SU-DHL-6 (cell line): ENCODE measurements around the gene CCDC152.

Source experiments
- H2AFZ ChIP-seq: fragments of 200-600 bp; sonication (generic); 2 replicates; pipeline ENCODE4 v1.6.1; 2014; ENCODE audit warnings: low read depth, mild to moderate bottlenecking, moderate library complexity, mixed read lengths, antibody characterized with exemption, low read length; ENCODE audit not compliant: severe bottlenecking
- H3F3A ChIP-seq: fragments of 200-600 bp; shearing (Covaris generic); 2 replicates; pipeline ENCODE4 v1.6.0; 2016; ENCODE audit warnings: antibody characterized with exemption, mild to moderate bottlenecking; ENCODE audit not compliant: insufficient read depth
- H3K27ac ChIP-seq: fragments of 200-600 bp; sonication (generic); 2 replicates; pipeline ENCODE4 v1.5.1; 2016; ENCODE audit warnings: low read depth, mild to moderate bottlenecking, low read length, moderate library complexity, mixed read lengths
- H3K27me3 ChIP-seq: fragments of 200-600 bp; sonication (generic), shearing (Covaris generic); 2 replicates; pipeline ENCODE4 v1.6.0; 2014; ENCODE audit warnings: mild to moderate bottlenecking, low read length
- H3K36me3 ChIP-seq: fragments of 200-600 bp; sonication (generic); 2 replicates; pipeline ENCODE4 v1.6.1; 2014; ENCODE audit warnings: mild to moderate bottlenecking, low read length, mixed read lengths
- H3K4me2 ChIP-seq: fragments of 300-600, 200-600 bp; shearing (Covaris generic), sonication (generic); 2 replicates; pipeline ENCODE4 v1.6.0; 2014; ENCODE audit warnings: low read length, low read depth, mild to moderate bottlenecking; ENCODE audit not compliant: poor library complexity, severe bottlenecking
- H3K4me3 ChIP-seq: fragments of 200-600 bp; sonication (generic); 2 replicates; pipeline ENCODE4 v1.5.1; 2014; ENCODE audit warnings: antibody characterized with exemption, low read length, mild to moderate bottlenecking, mixed read lengths; ENCODE audit not compliant: insufficient read depth, poor library complexity, severe bottlenecking
- H3K79me2 ChIP-seq: fragments of 200-600 bp; sonication (generic); 2 replicates; pipeline ENCODE4 v1.6.1; 2014; ENCODE audit warnings: mild to moderate bottlenecking, low read length, moderate library complexity; ENCODE audit not compliant: insufficient read depth
- H3K9ac ChIP-seq: fragments of 200-600 bp; sonication (generic); 2 replicates; pipeline ENCODE4 v1.7.0; 2014; ENCODE audit warnings: mild to moderate bottlenecking, low read length
- H3K9me2 ChIP-seq: fragments of 200-600 bp; sonication (generic); replicated peaks from 2 replicates; pipeline ENCODE4 v1.6.1; 2014; ENCODE audit warnings: low read length; ENCODE audit not compliant: insufficient read depth
- H3K9me3 ChIP-seq: fragments of 200-600 bp; sonication (generic); 2 replicates; pipeline ENCODE4 v1.6.1; 2014; ENCODE audit warnings: low read length, mixed read lengths; ENCODE audit not compliant: insufficient read depth
- H4K20me1 ChIP-seq: fragments of 200-600 bp; sonication (generic); 2 replicates; pipeline ENCODE4 v1.6.1; 2014; ENCODE audit warnings: low read depth, mild to moderate bottlenecking, antibody characterized with exemption, low read length, moderate library complexity, mixed read lengths
- CTCF ChIP-seq: fragments of 200-600 bp; sonication (generic); IDR thresholded peaks from one replicate; pipeline ENCODE4 v1.5.1; 2017; ENCODE audit warnings: antibody characterized with exemption, mild to moderate bottlenecking, low read length, moderate library complexity; ENCODE audit not compliant: insufficient read depth, poor library complexity, severe bottlenecking
- EZH2phosphoT487 ChIP-seq: fragments of 200-600 bp; sonication (generic), shearing (Covaris generic); conservative IDR thresholded peaks from 2 replicates; pipeline ENCODE4 v1.6.1; 2018; ENCODE audit warnings: mild to moderate bottlenecking, antibody characterized with exemption, low read length, moderate library complexity, mixed read lengths

Gene CCDC152

GRCh38 chr5:42806701-42807262 is 50.2 kb downstream of the CCDC152 start:
- Histone ChIP-seq H3K4me3 (no peak overlapping the region), H3K27me3 (no peaks in the 10 kb centered on the region), H2AFZ (no peak overlapping the region), H3K27ac (no peak overlapping the region), H3K9me2 (no peaks in the 10 kb centered on the region), H3K9ac (no peak overlapping the region), H3K36me3 (no peaks in the 10 kb centered on the region), H3K4me2 (no peak overlapping the region), H4K20me1 (no peaks in the 10 kb centered on the region), H3F3A (no peaks in the 10 kb centered on the region), H3K79me2 (no peaks in the 10 kb centered on the region), H3K9me3 (no peaks in the 10 kb centered on the region)
- TF ChIP-seq EZH2phosphoT487 (no peak), CTCF (no peak)

- Histone ChIP-seq H3K27ac (no peak overlapping the region), H2AFZ (no peak overlapping the region), H3F3A (no peaks in the 10 kb centered on the region)
These were observed 51.3 kb downstream of the CCDC152 start for GRCh38 chr5:42807722-42808447.

GRCh38 chr5:42808888-42809611 is 52.4 kb downstream of the CCDC152 start:
- Histone ChIP-seq H3K27ac (no peak overlapping the region), H3K27me3 (no peaks in the 10 kb centered on the region), H4K20me1 (no peaks in the 10 kb centered on the region), H3K36me3 (no peaks in the 10 kb centered on the region), H3F3A (no peaks in the 10 kb centered on the region), H2AFZ (no peak overlapping the region), H3K9me3 (no peaks in the 10 kb centered on the region), H3K4me3 (no peak overlapping the region), H3K9me2 (no peaks in the 10 kb centered on the region), H3K79me2 (no peaks in the 10 kb centered on the region), H3K4me2 (no peak overlapping the region), H3K9ac (no peak overlapping the region)
- TF ChIP-seq CTCF, result no peak
- TF ChIP-seq EZH2phosphoT487, result no peak

More at GRCh38 chr5:42807722-42808447, 51.3 kb downstream of the CCDC152 start:
- TF ChIP-seq CTCF, result no peak
- no peak for TF ChIP-seq EZH2phosphoT487
- H4K20me1 ChIP-seq, result no peaks in the 10 kb centered on the region
- no peaks in the 10 kb centered on the region for H3K27me3 ChIP-seq
- H3K9me2 ChIP-seq, result no peaks in the 10 kb centered on the region
- H3K4me3 ChIP-seq, result no peak overlapping the region
- H3K9me3 ChIP-seq, result no peaks in the 10 kb centered on the region
- H3K36me3 ChIP-seq, result no peaks in the 10 kb centered on the region
- no peak overlapping the region for H3K4me2 ChIP-seq
- no peak overlapping the region for H3K9ac ChIP-seq
- no peaks in the 10 kb centered on the region for H3K79me2 ChIP-seq
